GM12878 (cell line): ENCODE measurements around the gene STAG1. TPM values are rescaled to one million over a fixed set of nuclear protein-coding genes. Genes with fewer than 3 reads are reported as not detected.

Experiments
- ATAC-seq: fragments of 200-7000 bp; cut with Tn5 transposase; 3 replicates; pipeline ENCODE4 v1.9.1; 2020; ENCODE audit warnings: mild to moderate bottlenecking, moderate library complexity
- BruUV-seq: library from RNA; stranded (reverse); fragments of 400-500 nt; replicated peaks from 2 replicates; lab custom pipeline; 2021; lab: Mats Ljungman, UMichigan
- CTCF ChIA-PET: fragments of 300-600 bp; sonication (Branson Sonifier 250); formaldehyde crosslinking; extraction: SDS; loops from one replicate; lab custom pipeline; 2021; ENCODE audit warnings: inconsistent platforms; lab: Yijun Ruan, JAX
- POLR2A ChIA-PET: fragments of 350-600 bp; formaldehyde crosslinking; extraction: SDS; loops from one replicate; lab custom pipeline; 2021; ENCODE audit warnings: inconsistent platforms; lab: Charles Lee
- RAD21 ChIA-PET: fragments of 300-600 bp; sonication (Branson Sonifier 250); formaldehyde crosslinking; loops from one replicate; lab custom pipeline; 2023; ENCODE audit warnings: antibody characterized with exemption; ENCODE audit not compliant: unreplicated experiment; lab: Charles Lee
- SMC1A ChIA-PET: fragments of 300-600 bp; sonication (Branson Sonifier 250); formaldehyde crosslinking; loops from one replicate; lab custom pipeline; 2023; ENCODE audit not compliant: unreplicated experiment, uncharacterized antibody; lab: Charles Lee
- DNase-seq: peaks from one replicate; pipeline ENCODE4 v3.0.0-alpha.2; 2011; ENCODE audit warnings: low read depth, low spot score
- FAIRE-seq: peaks from 3 replicates; lab custom pipeline; 2011; peaks lifted over from hg19 to GRCh38; lab: Jason Lieb, UNC
- H2AFZ ChIP-seq: 2 replicates; pipeline ENCODE4 v1.6.0; 2011; ENCODE audit warnings: low read depth, low read length, control low read depth; ENCODE audit not compliant: control insufficient read depth
- H3K27ac ChIP-seq: 2 replicates; pipeline ENCODE4 v1.5.1; 2011; ENCODE audit warnings: control low read depth; ENCODE audit not compliant: control insufficient read depth, insufficient read depth
- H3K27me3 ChIP-seq, 2 experiments: replicated peaks in 1 of 2; 2 replicates each; pipeline versions ENCODE4 v1.6.0 to v1.6.1; 2011; ENCODE audit warnings: low read length in 1 of 2; ENCODE audit not compliant: control insufficient read depth in 2 of 2, insufficient read depth in 2 of 2
- H3K36me3 ChIP-seq, 2 experiments: 2 replicates each; pipeline ENCODE4 v1.5.1; 2011; ENCODE audit warnings: low read length in 1 of 2; ENCODE audit not compliant: control insufficient read depth in 2 of 2, insufficient read depth in 2 of 2
- H3K4me1 ChIP-seq: 2 replicates; pipeline ENCODE4 v1.6.1; 2011; ENCODE audit warnings: mild to moderate bottlenecking, low read length, moderate library complexity, mixed read lengths; ENCODE audit not compliant: control insufficient read depth, insufficient read depth
- H3K4me2 ChIP-seq: 2 replicates; pipeline ENCODE4 v1.6.0; 2011; ENCODE audit warnings: control low read depth; ENCODE audit not compliant: control insufficient read depth, insufficient read depth
- H3K4me3 ChIP-seq: fragments of 200-600 bp; sonication (generic); 2 replicates; pipeline ENCODE4 v1.5.1; 2016
- H3K79me2 ChIP-seq: 2 replicates; pipeline ENCODE4 v1.6.0; 2011; ENCODE audit warnings: low read length; ENCODE audit not compliant: control insufficient read depth, insufficient read depth
- H3K9ac ChIP-seq: 2 replicates; pipeline ENCODE4 v1.8.0; 2011; ENCODE audit warnings: low read length, control low read depth, mixed read lengths; ENCODE audit not compliant: control insufficient read depth, insufficient read depth
- H3K9me3 ChIP-seq: replicated peaks from 3 replicates; pipeline ENCODE4 v1.5.1; 2011; ENCODE audit warnings: mild to moderate bottlenecking, low read length; ENCODE audit not compliant: control insufficient read depth, insufficient read depth
- H4K20me1 ChIP-seq: 2 replicates; pipeline ENCODE4 v1.6.0; 2011; ENCODE audit not compliant: control insufficient read depth, insufficient read depth
- BCL3 ChIP-seq: IDR thresholded peaks from 2 replicates; pipeline ENCODE4 v1.6.1; 2011; ENCODE audit warnings: borderline replicate concordance, low read depth, mild to moderate bottlenecking, moderate library complexity, low read length; ENCODE audit not compliant: insufficient read depth, poor library complexity, severe bottlenecking
- IRF4 ChIP-seq: IDR thresholded peaks from 2 replicates; pipeline ENCODE4 v1.6.1; 2011; ENCODE audit warnings: low read depth, low read length
- KLF5 ChIP-seq: fragments of 450-650 bp; IDR thresholded peaks from 2 replicates; pipeline ENCODE4 v1.6.1; 2014; ENCODE audit warnings: mild to moderate bottlenecking; ENCODE audit not compliant: partially characterized antibody
- MEF2A ChIP-seq: IDR thresholded peaks from 2 replicates; pipeline ENCODE4 v1.6.1; 2011; ENCODE audit warnings: low read depth, mild to moderate bottlenecking, low read length, moderate library complexity; ENCODE audit not compliant: insufficient read depth
- NFYA ChIP-seq: IDR thresholded peaks from 2 replicates; pipeline ENCODE4 v1.6.1; 2011; ENCODE audit warnings: low read depth, mild to moderate bottlenecking, low read length, improper control_type of control experiment, borderline replicate concordance
- RAD51 ChIP-seq: fragments of 450-650 bp; IDR thresholded peaks from 2 replicates; pipeline ENCODE4 v1.6.1; 2016; ENCODE audit warnings: moderate library complexity, mild to moderate bottlenecking, inconsistent platforms
- RB1 ChIP-seq: fragments of 450-650 bp; formaldehyde crosslinking; IDR thresholded peaks from 2 replicates; pipeline ENCODE4 v1.6.1; 2017; ENCODE audit warnings: mild to moderate bottlenecking, borderline replicate concordance
- SKIL ChIP-seq: fragments of 450-650 bp; IDR thresholded peaks from 2 replicates; pipeline ENCODE4 v1.6.1; 2017; ENCODE audit warnings: mild to moderate bottlenecking, low read depth, inconsistent platforms; ENCODE audit not compliant: poor library complexity, severe bottlenecking
- SMARCA5 ChIP-seq: fragments of 450-650 bp; IDR thresholded peaks from 2 replicates; pipeline ENCODE4 v1.6.1; 2017; ENCODE audit warnings: mild to moderate bottlenecking
- SMC3 ChIP-seq: IDR thresholded peaks from 2 replicates; pipeline ENCODE4 v1.6.1; 2011; ENCODE audit warnings: low read length, improper control_type of control experiment, borderline replicate concordance
- STAT3 ChIP-seq: IDR thresholded peaks from 2 replicates; pipeline ENCODE4 v1.6.1; 2011; ENCODE audit warnings: low read depth, low read length, improper control_type of control experiment
- ZBTB33 ChIP-seq: fragments of 450-650 bp; IDR thresholded peaks from 2 replicates; pipeline ENCODE4 v1.6.1; 2017; ENCODE audit warnings: mild to moderate bottlenecking
- WGBS: methylation state at CpG from one replicate; pipeline ENCODE4 v1.1.6; 2016; ENCODE audit warnings: low lambda C conversion rate; ENCODE audit not compliant: insufficient replicate concordance, insufficient coverage; ENCODE audit errors: missing lambda C conversion rate; 5-methylcytosine and 5-hydroxymethylcytosine counted together
- in situ Hi-C: fragments of 300-500 bp; cut with MboI; formaldehyde crosslinking; loops from 9 replicates; pipeline ENCODE4 v1.14.3; 2018; ENCODE audit warnings: mixed read lengths
- intact Hi-C: fragments of 100-400 bp; cut with micrococcal nuclease; formaldehyde crosslinking; loops from one replicate; pipeline ENCODE4 v1.14.2; 2022; ENCODE audit not compliant: unreplicated experiment
- polyA plus RNA-seq, 11 experiments: library from polyadenylated mRNA; depleted of rRNA in 4 of 11; unstranded in 6 of 11; stranded (reverse) in 5 of 11; fragments of >200 nt; fragmentation: Nextera tagmentation in 4 of 11; fragmentation: Illumina TruSeq in 1 of 11; extraction: Ambion mirVana in 4 of 11; extraction: Trizol in 1 of 11; gene quantifications; 1 replicate in 1 of 11; 2 replicates in 10 of 11; pipeline versions ENCODE4 v1.2.1 to v1.2.3, GENCODE V29; 2011 to 2016; ENCODE audit warnings: inconsistent platforms in 2 of 11, missing spikeins in 2 of 11, low read depth in 1 of 11
- total RNA-seq, 4 experiments: library from RNA; depleted of rRNA in 3 of 4; stranded (reverse); fragments of >200 nt in 3 of 4; fragmentation: Illumina TruSeq in 1 of 4; extraction: Trizol in 1 of 4; gene quantifications; 2 replicates each; pipeline versions ENCODE4 v1.2.1 to v1.2.3, GENCODE V29; 2013 to 2021

STAG1 gene
- total and polyA plus RNA-seq, 10 of the 15 experiments (the other 5 are each of a cell fraction or from before 2014, with no cell fraction given): 4.4 to 30.1 (median 20.2) TPM

GRCh38 chr3:136733317-136733833, 18.8 kb downstream of the STAG1 start:
- ChIA-PET CTCF (interaction anchor here (2.2 kb wide), 2 partner anchors 13 to 19 kb away, joined by 7 to 8 read pairs; partner anchors contain the start of gene STAG1), RAD21 (interaction anchor here (1.6 to 1.7 kb wide), 2 partner anchors 16 to 19 kb away, joined by 3 to 5 read pairs; partner anchors contain the start of gene STAG1), SMC1A (interaction anchor here (0.7 to 3.3 kb wide), 4 partner anchors 9 to 19 kb away, joined by 3 to 12 read pairs (median 4); no protein-coding TSS in a partner anchor), POLR2A (interaction anchor here (0.7 kb wide), 2 partner anchors 13 to 54 kb away, joined by 3 to 6 read pairs; no protein-coding TSS in a partner anchor)
- H4K20me1 ChIP-seq: no peaks in the 10 kb centered on the region
- peaks cover 74% of the 10 kb centered on the region for H3K79me2 ChIP-seq
- H3K9ac ChIP-seq: no peak overlapping the region
- 98% methylated on average over 5 of the region's 5 CpGs for WGBS
- FAIRE-seq: no peak
- no peak overlapping the region for H3K27ac ChIP-seq
- H3K27me3 ChIP-seq: no peaks in the 10 kb centered on the region
- H3K4me2 ChIP-seq: no peak overlapping the region
- BruUV-seq: no TSS peak
- H2AFZ ChIP-seq: no peak overlapping the region
- H3K4me3 ChIP-seq: no peak overlapping the region
- in situ Hi-C loops (no loop called here), intact Hi-C loops (no loop called here)
- H3K4me1 ChIP-seq: peaks cover 24% of the 10 kb centered on the region
- H3K9me3 ChIP-seq: no peaks in the 10 kb centered on the region
- no peak for ATAC-seq
- DNase-seq: no peak
- peaks cover 0 to 2% of the 10 kb centered on the region in 2 experiments; a peak in 1 of 4 replicates for H3K36me3 ChIP-seq
- TF ChIP-seq SMARCA5 (no peak), IRF4 (no peak), SMC3 (no peak), BCL3 (no peak), SKIL (no peak), RAD51 (no peak), ZBTB33 (no peak), STAT3 (no peak), KLF5 (no peak), RB1 (no peak), NFYA (no peak), MEF2A (no peak)
